ENCODE results near the gene SLC7A14.

DNA sequence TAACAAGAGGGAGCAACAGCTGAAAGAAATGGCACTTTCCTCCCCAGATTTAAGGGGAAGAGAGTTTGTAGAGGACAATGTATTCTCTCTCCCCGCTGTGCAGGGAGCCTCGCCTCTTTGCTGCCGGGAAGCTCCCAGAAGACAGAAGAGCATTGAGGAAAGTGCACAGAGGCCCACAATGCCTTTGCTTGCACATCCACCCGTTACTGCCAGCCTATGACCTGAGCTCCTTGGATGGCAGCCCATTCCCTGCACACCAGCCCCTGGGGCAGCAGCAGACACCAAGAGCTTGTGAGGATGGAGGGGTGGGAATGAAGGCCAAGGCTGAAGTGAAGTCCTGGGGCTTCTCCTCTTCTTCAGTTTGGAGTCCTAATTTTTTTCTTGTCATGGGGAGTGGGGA, 100.2 kb downstream of the SLC7A14 start:
- TF ChIP-seq, protein P1, sequence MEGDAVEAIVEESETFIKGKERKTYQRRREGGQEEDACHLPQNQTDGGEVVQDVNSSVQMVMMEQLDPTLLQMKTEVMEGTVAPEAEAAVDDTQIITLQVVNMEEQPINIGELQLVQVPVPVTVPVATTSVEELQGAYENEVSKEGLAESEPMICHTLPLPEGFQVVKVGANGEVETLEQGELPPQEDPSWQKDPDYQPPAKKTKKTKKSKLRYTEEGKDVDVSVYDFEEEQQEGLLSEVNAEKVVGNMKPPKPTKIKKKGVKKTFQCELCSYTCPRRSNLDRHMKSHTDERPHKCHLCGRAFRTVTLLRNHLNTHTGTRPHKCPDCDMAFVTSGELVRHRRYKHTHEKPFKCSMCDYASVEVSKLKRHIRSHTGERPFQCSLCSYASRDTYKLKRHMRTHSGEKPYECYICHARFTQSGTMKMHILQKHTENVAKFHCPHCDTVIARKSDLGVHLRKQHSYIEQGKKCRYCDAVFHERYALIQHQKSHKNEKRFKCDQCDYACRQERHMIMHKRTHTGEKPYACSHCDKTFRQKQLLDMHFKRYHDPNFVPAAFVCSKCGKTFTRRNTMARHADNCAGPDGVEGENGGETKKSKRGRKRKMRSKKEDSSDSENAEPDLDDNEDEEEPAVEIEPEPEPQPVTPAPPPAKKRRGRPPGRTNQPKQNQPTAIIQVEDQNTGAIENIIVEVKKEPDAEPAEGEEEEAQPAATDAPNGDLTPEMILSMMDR (conservative IDR thresholded peaks at IDR 0.05; ENCODE audit: low read depth, low read length), result no peak
- TF ChIP-seq CEBPB (IDR thresholded peaks at IDR 0.05; ENCODE audit: low read depth, low read length), result no peak
- no peak for TF ChIP-seq FOS (IDR thresholded peaks at IDR 0.05; ENCODE audit: low read depth, low read length)
- TF ChIP-seq, protein P2, sequence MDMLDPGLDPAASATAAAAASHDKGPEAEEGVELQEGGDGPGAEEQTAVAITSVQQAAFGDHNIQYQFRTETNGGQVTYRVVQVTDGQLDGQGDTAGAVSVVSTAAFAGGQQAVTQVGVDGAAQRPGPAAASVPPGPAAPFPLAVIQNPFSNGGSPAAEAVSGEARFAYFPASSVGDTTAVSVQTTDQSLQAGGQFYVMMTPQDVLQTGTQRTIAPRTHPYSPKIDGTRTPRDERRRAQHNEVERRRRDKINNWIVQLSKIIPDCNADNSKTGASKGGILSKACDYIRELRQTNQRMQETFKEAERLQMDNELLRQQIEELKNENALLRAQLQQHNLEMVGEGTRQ (IDR thresholded peaks at IDR 0.05; ENCODE audit: low read depth, low read length), result no peak
- no peak for TF ChIP-seq POLR2A (IDR thresholded peaks at IDR 0.05; ENCODE audit: low read depth, low read length)
- no peak for TF ChIP-seq SMC3 (IDR thresholded peaks at IDR 0.05; ENCODE audit: low read depth, low read length)
- TF ChIP-seq BHLHE40 (IDR thresholded peaks at IDR 0.05; ENCODE audit: low read depth, low read length), result no peak
- no peak for TF ChIP-seq RCOR1 (IDR thresholded peaks at IDR 0.05; ENCODE audit: insufficient replicate concordance, low read length)

Data from IMR-90 (cell line).